Chondrocyte (in vitro differentiated cells): ENCODE results near the gene CLP1. TPM values are rescaled to one million over a fixed set of nuclear protein-coding genes. Genes with fewer than 3 reads are reported as not detected.
A peak's percentile ranks its signal among the peaks of the same experiment; 100 is the strongest.

Source experiments
- DNase-seq: peaks from one replicate; pipeline ENCODE4 v3.0.0; 2021; ENCODE audit warnings: mixed read lengths, low spot score
- H3K27ac Mint-ChIP-seq: one replicate; pipeline ENCODE4 v1.8.0; 2021; ENCODE audit warnings: mild to moderate bottlenecking, moderate library complexity, mixed read lengths; ENCODE audit not compliant: unreplicated experiment
- H3K27me3 Mint-ChIP-seq: 2 replicates; pipeline ENCODE4 v1.8.0; 2021; ENCODE audit warnings: low read depth, mixed read lengths
- H3K36me3 Mint-ChIP-seq: 2 replicates; pipeline ENCODE4 v1.8.0; 2021; ENCODE audit warnings: low read depth, mixed read lengths
- H3K4me1 Mint-ChIP-seq: 2 replicates; pipeline ENCODE4 v1.8.0; 2021; ENCODE audit warnings: low read depth, mild to moderate bottlenecking, mixed read lengths
- H3K4me3 Mint-ChIP-seq: one replicate; pipeline ENCODE4 v1.8.0; 2021; ENCODE audit warnings: mild to moderate bottlenecking, moderate library complexity, mixed read lengths; ENCODE audit not compliant: unreplicated experiment
- H3K9me3 Mint-ChIP-seq: 2 replicates; pipeline ENCODE4 v1.8.0; 2021; ENCODE audit warnings: low read depth, mixed read lengths
- CTCF ChIP-seq: fragments of 200-600 bp; sonication (generic); IDR thresholded peaks from 2 replicates; pipeline ENCODE4 v1.5.0; 2021; ENCODE audit warnings: antibody characterized with exemption, mild to moderate bottlenecking, moderate library complexity
- total RNA-seq: library from RNA; stranded (reverse); gene quantifications from 3 replicates; pipeline ENCODE4 v1.2.1, GENCODE V29; 2021

CLP1 gene
- total RNA-seq, 1 donor from 2014 or later: 14.9 TPM

- H3K4me1 Mint-ChIP-seq: peaks cover 16% of the 10 kb centered on the region
- H3K9me3 Mint-ChIP-seq: no peaks in the 10 kb centered on the region
- no peak for TF ChIP-seq CTCF
- H3K36me3 Mint-ChIP-seq: no peaks in the 10 kb centered on the region
- H3K27ac Mint-ChIP-seq: no peak overlapping the region
- H3K4me3 Mint-ChIP-seq: no peak overlapping the region
- DNase-seq: no peak
- H3K27me3 Mint-ChIP-seq: peaks cover 10% of the 10 kb centered on the region
Observed at GRCh38 chr11:57635246-57635645, 22.3 kb upstream of the CLP1 start.

- no peak for TF ChIP-seq CTCF
Observed at GRCh38 chr11:57637626-57638004, 19.9 kb upstream of the CLP1 start.

GRCh38 chr11:57638005-57638781 is 19.4 kb upstream of the CLP1 start:
- peak overlapping the region; percentile 81 for H3K27ac Mint-ChIP-seq
- no peak for DNase-seq
- H3K4me1 Mint-ChIP-seq: peaks cover 34% of the 10 kb centered on the region
- H3K27me3 Mint-ChIP-seq: peaks cover 6% of the 10 kb centered on the region
- no peaks in the 10 kb centered on the region for H3K9me3 Mint-ChIP-seq
- H3K4me3 Mint-ChIP-seq: peak overlapping the region; percentile 96
- TF ChIP-seq CTCF: no peak
- peaks cover under 1% of the 10 kb centered on the region for H3K36me3 Mint-ChIP-seq

More at GRCh38 chr11:57637626-57638004, 19.9 kb upstream of the CLP1 start:
- H3K4me3 Mint-ChIP-seq: peak overlapping the region; percentile 96
- no peaks in the 10 kb centered on the region for H3K36me3 Mint-ChIP-seq
- no peaks in the 10 kb centered on the region for H3K9me3 Mint-ChIP-seq
- no peak for DNase-seq
- H3K27me3 Mint-ChIP-seq: peaks cover 6% of the 10 kb centered on the region
- H3K27ac Mint-ChIP-seq: peak overlapping the region; percentile 74
- H3K4me1 Mint-ChIP-seq: peaks cover 32% of the 10 kb centered on the region

GRCh38 chr11:57638811-57639320 is 18.7 kb upstream of the CLP1 start:
- DNase-seq: no peak
- Mint-ChIP-seq H3K27ac (peak overlapping the region; percentile 81), H3K4me3 (peak overlapping the region; percentile 96), H3K4me1 (peaks cover 39% of the 10 kb centered on the region), H3K9me3 (no peaks in the 10 kb centered on the region), H3K27me3 (peaks cover 7% of the 10 kb centered on the region), H3K36me3 (peaks cover 4% of the 10 kb centered on the region)
- peak; percentile 23 for TF ChIP-seq CTCF

- DNase-seq: no peak
- H3K36me3 Mint-ChIP-seq: peaks cover 4% of the 10 kb centered on the region
- no peaks in the 10 kb centered on the region for H3K9me3 Mint-ChIP-seq
- TF ChIP-seq CTCF: peak; percentile 18
- peaks cover 42% of the 10 kb centered on the region for H3K4me1 Mint-ChIP-seq
- H3K27me3 Mint-ChIP-seq: peaks cover 5% of the 10 kb centered on the region
- H3K27ac Mint-ChIP-seq: peak overlapping the region; percentile 27
- peak overlapping the region; percentile 96 for H3K4me3 Mint-ChIP-seq
Observed at GRCh38 chr11:57639321-57640067, 18.1 kb upstream of the CLP1 start.
